GM12873 (cell line): Measurements from ENCODE around the gene AARS2.

ENCODE experiments used
- CTCF ChIP-seq: IDR thresholded peaks from 2 replicates; pipeline ENCODE4 v1.5.1; 2012; ENCODE audit warnings: low read depth, mild to moderate bottlenecking, moderate library complexity, low read length, control low read depth; ENCODE audit not compliant: insufficient read depth; ENCODE audit errors: missing control alignments

Gene AARS2

DNA sequence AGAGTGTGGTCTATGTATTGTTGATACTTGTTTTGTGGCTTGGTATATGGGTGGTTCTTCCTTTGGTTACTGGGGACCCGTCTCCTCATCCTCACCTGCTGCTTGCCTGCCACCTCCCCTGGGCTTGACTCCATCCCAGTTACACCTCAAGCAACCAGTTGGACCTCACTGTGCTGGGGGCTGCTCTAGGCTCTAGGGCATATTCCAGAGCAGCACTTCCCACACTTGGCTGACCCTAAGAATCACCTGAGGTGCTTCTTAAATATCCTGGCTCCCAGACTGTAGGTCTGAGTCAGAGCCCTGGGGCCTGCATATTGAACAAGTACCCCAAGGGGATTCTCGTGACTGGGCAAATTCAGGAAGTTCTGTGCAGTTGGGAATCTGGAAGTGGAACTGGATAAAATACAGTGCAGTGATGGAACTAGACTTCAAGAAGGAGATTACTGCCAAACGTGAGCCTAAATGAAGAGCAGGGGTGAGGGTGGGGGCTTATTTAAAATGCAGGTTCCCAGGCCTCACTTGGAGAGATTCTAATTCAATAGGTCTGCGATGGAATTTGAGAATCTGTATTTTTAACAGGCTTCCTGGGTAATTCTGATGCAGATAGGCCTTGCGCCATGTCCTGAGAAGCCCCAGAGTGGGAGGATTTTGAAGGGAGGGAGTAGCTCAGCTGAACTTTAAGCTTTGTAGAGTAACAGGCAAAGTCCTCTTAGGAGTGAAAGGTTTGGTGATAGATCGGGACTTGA, 36.9 kb upstream of the AARS2 start:
- no peak for TF ChIP-seq CTCF

DNA sequence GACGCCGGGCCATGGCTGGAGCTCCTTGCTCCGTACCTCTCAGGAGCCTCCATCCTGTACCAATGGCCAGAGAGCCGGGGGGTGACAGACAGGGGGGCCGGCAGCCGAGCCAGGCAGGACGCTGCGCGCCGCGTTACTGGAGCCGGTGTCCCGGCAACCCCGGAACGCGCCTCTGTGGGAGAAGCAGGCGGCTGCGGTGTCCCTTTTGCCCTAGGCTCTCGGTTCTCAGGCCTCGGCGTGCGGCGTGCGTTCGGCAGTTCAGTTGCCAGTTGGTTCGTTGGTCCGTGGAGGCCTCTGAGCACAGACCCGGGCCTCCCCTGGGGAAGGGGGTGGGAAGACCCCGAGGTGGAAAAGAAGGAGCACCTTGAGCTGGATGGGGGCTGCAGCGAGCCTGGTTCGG, 29.3 kb upstream of the AARS2 start, which contains the start of gene SPATS1:
TSS of gene SPATS1 (plus strand) at position 162 of the 400 bp plus-strand sequence. CDS start 446 bp downstream, outside the sequence.
- no peak for TF ChIP-seq CTCF

- TF ChIP-seq CTCF: no peak
These were observed 28.9 kb upstream of the AARS2 start for GRCh38 chr6:44342052-44342451.

- TF ChIP-seq CTCF: no peak
These were observed 28.1 kb upstream of the AARS2 start for GRCh38 chr6:44341095-44341890.

DNA sequence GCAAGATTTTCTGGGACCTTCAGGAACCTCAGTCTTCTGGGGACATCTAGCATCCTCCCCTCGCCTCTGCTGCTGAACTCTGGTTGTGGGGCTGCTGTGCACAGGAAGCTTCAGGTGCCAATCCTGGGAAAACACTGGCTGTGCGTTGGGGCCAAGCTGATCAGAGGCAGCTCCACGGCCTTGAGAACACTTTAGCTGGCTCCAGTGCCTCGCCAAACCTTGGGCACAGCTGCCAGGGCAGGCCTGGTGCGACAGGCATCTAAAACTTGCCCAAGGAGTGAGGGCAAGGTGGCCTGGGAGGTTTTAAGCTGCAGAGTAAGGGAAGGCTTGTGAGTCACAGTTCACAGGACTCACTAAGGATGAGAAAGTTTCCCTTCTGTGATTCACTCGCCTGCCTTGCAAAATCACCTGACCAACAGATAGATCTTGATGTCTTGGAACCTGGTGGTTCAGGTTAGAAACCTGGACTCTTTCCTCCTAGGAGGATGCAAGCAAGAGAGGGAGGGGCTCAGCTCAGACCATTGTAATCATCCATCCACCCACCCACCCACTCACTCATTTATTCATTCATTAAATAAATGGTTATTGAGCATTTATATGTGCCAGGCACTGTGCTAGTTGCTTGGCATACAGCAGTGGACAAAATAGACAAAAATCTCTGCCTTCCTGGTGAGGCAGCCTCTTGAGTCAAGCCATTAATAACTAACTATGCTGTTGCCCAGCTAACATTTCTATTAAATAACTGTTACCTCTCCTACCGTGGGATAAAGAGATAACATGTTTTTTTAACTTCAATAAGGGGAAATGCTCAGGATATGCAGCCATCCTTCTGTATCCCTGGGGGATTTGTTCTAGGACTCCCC, 26.8 kb upstream of the AARS2 start:
- no peak for TF ChIP-seq CTCF

- TF ChIP-seq CTCF: no peak
These were observed 26.2 kb upstream of the AARS2 start for GRCh38 chr6:44339301-44339700.
